CD4-positive, alpha-beta T cell (primary cell): ENCODE measurements around the gene PRKCI. TPM values are rescaled to one million over a fixed set of nuclear protein-coding genes. Genes with fewer than 3 reads are reported as not detected.

ENCODE experiments used
- ATAC-seq: fragments of 200-7000 bp; cut with Tn5 transposase; one replicate; pipeline ENCODE4 v1.10.0; 2022; ENCODE audit warnings: mild to moderate bottlenecking; ENCODE audit not compliant: poor library complexity
- CTCF ChIA-PET: fragments of 350-600 bp; sonication (Branson Sonifier 250); formaldehyde crosslinking; loops from one replicate; lab custom pipeline; 2021; ENCODE audit warnings: antibody characterized with exemption, inconsistent platforms; lab: Charles Lee
- POLR2A ChIA-PET: fragments of 350-600 bp; sonication (Branson Sonifier 250); formaldehyde crosslinking; loops from one replicate; lab custom pipeline; 2021; ENCODE audit warnings: antibody characterized with exemption, inconsistent platforms; lab: Charles Lee
- DNase-seq, 14 experiments: peaks; one replicate each; pipeline ENCODE4 v3.0.0-alpha.2; 2013 to 2020; ENCODE audit warnings: mixed read lengths in 2 of 14
- H3K27ac ChIP-seq, 2 donors: one replicate each; pipeline versions ENCODE4 v1.5.1 to v1.7.0; 2013; ENCODE audit warnings: low read length in 2 of 2, low read depth in 1 of 2, mild to moderate bottlenecking in 1 of 2
- H3K27me3 ChIP-seq, 2 experiments: 1 replicate in 1 of 2; 2 replicates in 1 of 2; pipeline versions ENCODE4 v1.6.1 to v1.7.0; 2013; ENCODE audit warnings: low read length in 2 of 2, control low read depth in 1 of 2, mild to moderate bottlenecking in 1 of 2, moderate library complexity in 1 of 2; ENCODE audit not compliant: insufficient read depth in 2 of 2, control insufficient read depth in 1 of 2
- H3K36me3 ChIP-seq: one replicate; pipeline ENCODE4 v1.6.1; 2013; ENCODE audit warnings: low read length, control low read depth; ENCODE audit not compliant: insufficient read depth
- H3K4me1 ChIP-seq: one replicate; pipeline ENCODE4 v1.6.1; 2013; ENCODE audit warnings: low read length, control low read depth; ENCODE audit not compliant: insufficient read depth
- H3K4me3 ChIP-seq: one replicate; pipeline ENCODE4 v1.5.1; 2013; ENCODE audit warnings: mild to moderate bottlenecking, low read length, moderate library complexity
- H3K9me3 ChIP-seq, 2 experiments: 1 replicate in 1 of 2; 2 replicates in 1 of 2; pipeline versions ENCODE4 v1.6.1 to v1.7.0; 2013; ENCODE audit warnings: low read length in 2 of 2, mild to moderate bottlenecking in 2 of 2, control low read depth in 1 of 2, moderate library complexity in 1 of 2; ENCODE audit not compliant: control insufficient read depth in 1 of 2, insufficient read depth in 1 of 2
- H3K27ac Mint-ChIP-seq: one replicate; pipeline ENCODE4 v1.8.0; 2020; ENCODE audit warnings: mixed read lengths
- H3K27me3 Mint-ChIP-seq: one replicate; pipeline ENCODE4 v1.8.0; 2021; ENCODE audit warnings: mixed read lengths
- H3K36me3 Mint-ChIP-seq: one replicate; pipeline ENCODE4 v1.8.0; 2021; ENCODE audit warnings: low read depth, mixed read lengths
- H3K4me1 Mint-ChIP-seq: one replicate; pipeline ENCODE4 v1.8.0; 2021; ENCODE audit warnings: low read depth, mixed read lengths
- H3K4me3 Mint-ChIP-seq: one replicate; pipeline ENCODE4 v1.8.0; 2020; ENCODE audit warnings: mild to moderate bottlenecking, mixed read lengths
- H3K9me3 Mint-ChIP-seq: one replicate; pipeline ENCODE4 v1.8.0; 2020; ENCODE audit warnings: mixed read lengths
- CTCF ChIP-seq: fragments of 200-600 bp; IDR thresholded peaks from one replicate; pipeline ENCODE4 v1.8.0; 2022; ENCODE audit warnings: antibody characterized with exemption, mild to moderate bottlenecking
- intact Hi-C, 2 experiments: fragments of 100-400 bp; cut with DNase I in 1 of 2; cut with micrococcal nuclease in 1 of 2; formaldehyde crosslinking; loops; one replicate each; pipeline versions ENCODE4 v1.15.1 to v1.9.0; 2023 to 2025; cut with DNase I, micrococcal nuclease
- total RNA-seq, 174 experiments: library from RNA in 2 of 174; stranded (reverse) in 2 of 174; gene quantifications; one replicate each; pipeline ENCODE4 v1.2.3 and lab custom pipeline; 2021 to 2026

The PRKCI gene
- total RNA-seq, 2 experiments from 2014 or later, result 16.4 to 18.0 TPM

DNA sequence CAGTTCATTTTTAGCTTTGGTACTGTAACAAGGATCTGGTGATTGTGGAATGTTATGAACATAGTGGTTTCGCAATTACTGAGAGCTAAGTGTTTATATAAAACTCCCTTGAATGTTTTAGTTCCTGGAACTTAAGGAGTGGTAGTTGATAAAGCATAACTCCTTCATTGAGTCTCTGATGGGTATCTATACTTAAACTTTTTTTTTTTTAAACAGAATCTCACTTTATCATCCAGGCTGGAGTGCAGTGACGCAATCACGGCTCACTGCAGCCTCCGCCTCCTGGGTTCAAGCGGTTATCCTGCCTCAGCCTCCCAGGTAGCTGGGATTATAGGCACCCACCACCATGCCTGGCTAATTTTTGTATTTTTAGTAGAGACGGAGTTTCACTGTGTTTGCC, 11.3 kb downstream of the PRKCI start:
- no peak overlapping the region for H3K27ac ChIP-seq
- POLR2A ChIA-PET, result interaction anchor here (0.6 to 0.9 kb wide), 2 partner anchors 11 to 361 kb away, joined by 3 to 4 read pairs; partner anchors contain the start of gene PRKCI
- no peaks in the 10 kb centered on the region for H3K27me3 Mint-ChIP-seq
- no peaks in the 10 kb centered on the region for H3K27me3 ChIP-seq
- H3K36me3 ChIP-seq, result peaks cover 13% of the 10 kb centered on the region
- H3K4me1 Mint-ChIP-seq, result peaks cover 5% of the 10 kb centered on the region
- intact Hi-C loops, result no loop called here
- H3K4me3 Mint-ChIP-seq, result no peak overlapping the region
- ATAC-seq (no peak), DNase-seq (no peak)
- H3K27ac Mint-ChIP-seq, result no peak overlapping the region
- no peaks in the 10 kb centered on the region for H3K9me3 ChIP-seq
- no peaks in the 10 kb centered on the region for H3K4me1 ChIP-seq
- TF ChIP-seq CTCF, result no peak
- H3K36me3 Mint-ChIP-seq, result peaks cover 34% of the 10 kb centered on the region
- H3K4me3 ChIP-seq, result no peak overlapping the region
- H3K9me3 Mint-ChIP-seq, result no peaks in the 10 kb centered on the region
- CTCF ChIA-PET, result interaction anchor here (0.8 kb wide), 1 partner anchor 180 kb away, joined by 3 read pairs; no protein-coding TSS in a partner anchor

- Mint-ChIP-seq H3K27me3 (no peaks in the 10 kb centered on the region), H3K27ac (no peak overlapping the region), H3K4me3 (no peak overlapping the region), H3K4me1 (no peaks in the 10 kb centered on the region), H3K36me3 (peaks cover 59% of the 10 kb centered on the region), H3K9me3 (no peaks in the 10 kb centered on the region)
- Histone ChIP-seq H3K4me3 (no peak overlapping the region), H3K36me3 (peaks cover 36% of the 10 kb centered on the region), H3K27me3 (no peaks in the 10 kb centered on the region), H3K4me1 (no peaks in the 10 kb centered on the region), H3K9me3 (no peaks in the 10 kb centered on the region), H3K27ac (no peak overlapping the region)
- no peak for TF ChIP-seq CTCF
- ChIA-PET POLR2A (no interaction called here), CTCF (no interaction called here)
- ATAC-seq (no peak), DNase-seq (no peak)
- intact Hi-C loops, result no loop called here
These were observed 17.9 kb downstream of the PRKCI start for GRCh38 chr3:170240142-170240541.

DNA sequence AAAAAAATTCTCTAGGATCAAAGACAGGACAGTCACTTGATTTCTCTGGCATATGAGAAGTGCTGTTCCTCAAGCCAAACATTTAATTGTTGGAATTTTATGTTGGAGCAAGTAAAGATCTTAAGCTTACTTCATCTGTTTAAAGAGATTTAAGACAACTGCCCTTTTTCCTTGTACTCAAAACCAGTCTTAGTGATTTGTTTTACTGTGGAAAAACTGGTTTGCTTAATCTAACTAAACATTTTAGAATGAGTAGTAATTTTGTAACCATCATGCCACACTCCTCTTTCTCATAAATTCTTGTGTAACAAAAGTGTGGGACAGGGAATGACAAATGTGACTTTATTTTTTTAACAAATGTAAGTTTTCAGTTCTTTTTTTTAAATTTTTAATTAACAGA, 18.4 kb downstream of the PRKCI start:
- POLR2A ChIA-PET, result no interaction called here

More for the DNA sequence above, 18.4 kb downstream of the PRKCI start:
- intact Hi-C loops, result no loop called here
- H3K9me3 Mint-ChIP-seq, result no peaks in the 10 kb centered on the region
- Histone ChIP-seq H3K4me3 (no peak overlapping the region), H3K4me1 (no peaks in the 10 kb centered on the region), H3K9me3 (no peaks in the 10 kb centered on the region), H3K27me3 (no peaks in the 10 kb centered on the region), H3K36me3 (peaks cover 39% of the 10 kb centered on the region), H3K27ac (no peak overlapping the region)
- H3K4me3 Mint-ChIP-seq, result no peak overlapping the region
- no peaks in the 10 kb centered on the region for H3K27me3 Mint-ChIP-seq
- no peak for TF ChIP-seq CTCF
- no peak overlapping the region for H3K27ac Mint-ChIP-seq
- CTCF ChIA-PET, result no interaction called here
- ATAC-seq, result no peak
- H3K36me3 Mint-ChIP-seq, result peaks cover 60% of the 10 kb centered on the region
- no peaks in the 10 kb centered on the region for H3K4me1 Mint-ChIP-seq
- no peak for DNase-seq
